Osteocyte (in vitro differentiated cells): Measurements from ENCODE around the gene PLEKHF1. TPM values are rescaled to one million over a fixed set of nuclear protein-coding genes. Genes with fewer than 3 reads are reported as not detected.
"Not testable (repeated sequence)": the region's sequence is repeated elsewhere in the genome, so short reads cannot be mapped to it uniquely, and the experiment has no call there.

Source experiments
- DNase-seq: peaks from one replicate; pipeline ENCODE4 v3.0.0; 2021; ENCODE audit warnings: mixed read lengths; ENCODE audit not compliant: unreplicated experiment; ENCODE audit errors: extremely low spot score
- H3K27ac Mint-ChIP-seq: one replicate; pipeline ENCODE4 v1.8.0; 2021; ENCODE audit warnings: mild to moderate bottlenecking, mixed read lengths; ENCODE audit not compliant: unreplicated experiment
- H3K27me3 Mint-ChIP-seq: one replicate; pipeline ENCODE4 v1.8.0; 2021; ENCODE audit warnings: mixed read lengths; ENCODE audit not compliant: unreplicated experiment
- H3K36me3 Mint-ChIP-seq: one replicate; pipeline ENCODE4 v1.8.0; 2021; ENCODE audit warnings: mixed read lengths; ENCODE audit not compliant: unreplicated experiment
- H3K4me1 Mint-ChIP-seq: one replicate; pipeline ENCODE4 v1.8.0; 2021; ENCODE audit warnings: mixed read lengths; ENCODE audit not compliant: unreplicated experiment
- H3K4me3 Mint-ChIP-seq: one replicate; pipeline ENCODE4 v1.8.0; 2021; ENCODE audit warnings: mild to moderate bottlenecking, moderate library complexity, mixed read lengths; ENCODE audit not compliant: unreplicated experiment
- H3K9me3 Mint-ChIP-seq: one replicate; pipeline ENCODE4 v1.8.0; 2021; ENCODE audit warnings: mixed read lengths; ENCODE audit not compliant: unreplicated experiment
- total RNA-seq: library from RNA; stranded (reverse); gene quantifications from 2 replicates; pipeline ENCODE4 v1.2.1, GENCODE V29; 2021
- TF ChIP-seq, protein P1 (sequence below): fragments of 200-600 bp; sonication (generic); IDR thresholded peaks from 2 replicates; pipeline ENCODE4 v1.5.0; 2021; ENCODE audit warnings: antibody characterized with exemption, mild to moderate bottlenecking, moderate library complexity

Gene PLEKHF1
- total RNA-seq, 1 donor from 2014 or later: 27.3 TPM

DNA sequence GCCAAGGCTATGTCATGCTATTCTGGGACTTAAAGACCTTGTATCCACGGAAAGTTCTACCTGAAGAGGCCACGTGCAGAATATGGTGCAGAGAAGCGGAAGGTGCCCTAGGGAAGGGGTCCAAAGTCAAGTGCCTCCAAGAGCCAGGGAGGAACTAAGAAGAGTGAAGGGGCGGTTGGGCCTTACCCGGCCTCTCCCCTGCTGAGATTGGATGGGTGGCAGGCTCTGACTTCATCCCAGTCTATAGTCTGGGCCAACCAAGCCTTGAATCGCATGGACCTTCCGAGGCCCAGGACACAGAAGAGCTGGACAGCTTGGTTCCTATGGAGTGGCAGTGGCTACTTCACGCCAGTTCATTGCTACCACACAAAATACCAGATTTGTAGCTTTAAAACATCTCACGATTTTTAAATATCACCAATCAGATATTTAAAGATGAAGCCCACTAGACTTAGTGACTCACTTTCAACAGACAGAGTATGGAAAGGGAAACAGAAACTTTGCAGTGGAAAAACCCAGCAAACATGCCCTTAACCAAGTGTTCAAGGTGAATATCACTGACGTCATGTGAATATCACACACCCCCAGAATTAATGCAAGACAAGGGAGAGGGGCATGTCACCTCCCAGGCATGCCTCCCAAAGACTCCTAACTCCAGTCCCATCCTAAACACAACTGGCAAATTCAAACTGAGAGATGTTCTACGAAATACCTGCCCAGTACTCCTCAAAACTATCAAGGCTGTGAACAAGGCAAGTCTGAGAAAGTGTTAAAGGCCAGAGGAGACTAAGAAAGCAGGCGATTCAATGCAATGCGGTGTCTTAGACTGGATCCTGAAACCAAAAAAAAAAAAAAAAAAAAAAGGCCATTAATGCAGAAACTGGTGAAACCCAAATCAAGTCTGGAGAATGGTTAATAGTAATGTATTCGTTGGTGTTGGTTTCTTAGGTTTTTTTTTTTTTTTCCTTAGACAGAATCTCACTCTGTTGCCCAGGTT lies 39.6 kb downstream of the PLEKHF1 start:
- TF ChIP-seq, protein P1, sequence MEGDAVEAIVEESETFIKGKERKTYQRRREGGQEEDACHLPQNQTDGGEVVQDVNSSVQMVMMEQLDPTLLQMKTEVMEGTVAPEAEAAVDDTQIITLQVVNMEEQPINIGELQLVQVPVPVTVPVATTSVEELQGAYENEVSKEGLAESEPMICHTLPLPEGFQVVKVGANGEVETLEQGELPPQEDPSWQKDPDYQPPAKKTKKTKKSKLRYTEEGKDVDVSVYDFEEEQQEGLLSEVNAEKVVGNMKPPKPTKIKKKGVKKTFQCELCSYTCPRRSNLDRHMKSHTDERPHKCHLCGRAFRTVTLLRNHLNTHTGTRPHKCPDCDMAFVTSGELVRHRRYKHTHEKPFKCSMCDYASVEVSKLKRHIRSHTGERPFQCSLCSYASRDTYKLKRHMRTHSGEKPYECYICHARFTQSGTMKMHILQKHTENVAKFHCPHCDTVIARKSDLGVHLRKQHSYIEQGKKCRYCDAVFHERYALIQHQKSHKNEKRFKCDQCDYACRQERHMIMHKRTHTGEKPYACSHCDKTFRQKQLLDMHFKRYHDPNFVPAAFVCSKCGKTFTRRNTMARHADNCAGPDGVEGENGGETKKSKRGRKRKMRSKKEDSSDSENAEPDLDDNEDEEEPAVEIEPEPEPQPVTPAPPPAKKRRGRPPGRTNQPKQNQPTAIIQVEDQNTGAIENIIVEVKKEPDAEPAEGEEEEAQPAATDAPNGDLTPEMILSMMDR: no peak
- H3K4me3 Mint-ChIP-seq: no peak overlapping the region
- no peaks in the 10 kb centered on the region for H3K27me3 Mint-ChIP-seq
- H3K36me3 Mint-ChIP-seq: peaks cover 11% of the 10 kb centered on the region
- H3K27ac Mint-ChIP-seq: no peak overlapping the region
- H3K9me3 Mint-ChIP-seq: no peaks in the 10 kb centered on the region
- no peak for DNase-seq
- H3K4me1 Mint-ChIP-seq: peaks cover 6% of the 10 kb centered on the region

GRCh38 chr19:29705706-29706105 lies 40.4 kb downstream of the PLEKHF1 start:
- H3K27me3 Mint-ChIP-seq: no peaks in the 10 kb centered on the region
- H3K27ac Mint-ChIP-seq: no peak overlapping the region
- no peak for DNase-seq
- H3K4me1 Mint-ChIP-seq: peaks cover 6% of the 10 kb centered on the region
- H3K36me3 Mint-ChIP-seq: peaks cover 11% of the 10 kb centered on the region
- H3K4me3 Mint-ChIP-seq: no peak overlapping the region
- TF ChIP-seq, protein P1: no peak
- no peaks in the 10 kb centered on the region for H3K9me3 Mint-ChIP-seq

- TF ChIP-seq, protein P1: no peak
- Mint-ChIP-seq H3K36me3 (peaks cover 10% of the 10 kb centered on the region), H3K27me3 (no peaks in the 10 kb centered on the region), H3K4me1 (peaks cover 6% of the 10 kb centered on the region), H3K4me3 (no peak overlapping the region), H3K27ac (no peak overlapping the region), H3K9me3 (no peaks in the 10 kb centered on the region)
- DNase-seq: no peak
These were observed 41.4 kb downstream of the PLEKHF1 start for GRCh38 chr19:29706635-29707034.

- DNase-seq: no peak
- TF ChIP-seq, protein P1: no peak
- Mint-ChIP-seq H3K4me1 (peaks cover 18% of the 10 kb centered on the region), H3K27me3 (no peaks in the 10 kb centered on the region), H3K9me3 (no peaks in the 10 kb centered on the region), H3K27ac (peak overlapping the region; percentile 42), H3K4me3 (no peak overlapping the region), H3K36me3 (peaks cover 8% of the 10 kb centered on the region)
These were observed 43.5 kb downstream of the PLEKHF1 start for GRCh38 chr19:29708554-29709439.

DNA sequence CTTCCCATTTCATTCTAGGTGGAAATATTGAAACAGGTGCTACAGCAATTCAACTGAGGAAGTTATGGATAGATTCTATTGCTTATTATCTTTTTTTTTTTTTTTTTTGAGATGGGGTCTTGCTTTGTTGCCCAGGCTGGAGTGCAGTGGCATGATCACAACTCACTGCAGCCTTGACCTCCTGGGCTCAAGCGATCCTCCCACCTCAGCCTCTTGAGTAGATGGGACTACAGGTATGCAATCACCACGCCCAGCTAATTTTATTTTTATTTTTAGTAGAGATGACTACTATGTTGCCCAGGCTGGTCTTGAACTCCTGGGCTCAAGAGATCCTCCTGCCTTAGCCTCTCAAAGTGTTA lies 44.2 kb downstream of the PLEKHF1 start:
- Mint-ChIP-seq H3K27ac (peak overlapping the region; percentile 56), H3K4me1 (peaks cover 24% of the 10 kb centered on the region)
- DNase-seq, H3K36me3 Mint-ChIP-seq, H3K4me3 Mint-ChIP-seq, H3K27me3 Mint-ChIP-seq, H3K9me3 Mint-ChIP-seq: not testable (repeated sequence)
